ENCODE data around the gene PKD1L1. TPM values are rescaled to one million over a fixed set of nuclear protein-coding genes. Genes with fewer than 3 reads are reported as not detected.

Gene PKD1L1
- total and polyA plus RNA-seq, 4 donors: 0.26 to 1.1 (median 0.55) TPM

GRCh38 chr7:47836080-47836479 lies 112.2 kb downstream of the PKD1L1 start:
- no peaks in the 10 kb centered on the region for H3K9me3 ChIP-seq (ENCODE audit: control insufficient read depth in 4 of 4, insufficient read depth in 3 of 4, low read length in 3 of 4)

GRCh38 chr7:47833211-47833610 lies 115.1 kb downstream of the PKD1L1 start:
- Histone ChIP-seq H3K4me1 (ENCODE audit: control insufficient read depth in 5 of 5, insufficient read depth in 5 of 5, low read length in 5 of 5) (no peaks in the 10 kb centered on the region), H3K4me3 (no peak overlapping the region), H3K36me3 (ENCODE audit: control insufficient read depth in 4 of 4, insufficient read depth in 4 of 4, low read length in 4 of 4) (no peaks in the 10 kb centered on the region), H3K9me3 (ENCODE audit: control insufficient read depth in 4 of 4, insufficient read depth in 3 of 4, low read length in 3 of 4) (no peaks in the 10 kb centered on the region), H3K27ac (ENCODE audit: low read depth in 1 of 2, low read length in 1 of 2) (no peak overlapping the region), H3K27me3 (ENCODE audit: control insufficient read depth in 3 of 3, insufficient read depth in 3 of 3, low read length in 2 of 3) (no peaks in the 10 kb centered on the region), H3K9ac (ENCODE audit: insufficient read depth in 1 of 2, low read length in 2 of 2) (no peak overlapping the region)
- DNase-seq (no peak), ATAC-seq (ENCODE audit: insufficient read depth, low FRiP score) (no peak)
- 85 to 89% methylated on average over 8 of the region's 8 CpGs for whole genome bisulfite sequencing, 2 donors
- no peak for TF ChIP-seq CTCF (IDR thresholded peaks at IDR 0.05; ENCODE audit: control extremely low read depth, extremely low read depth)

More at GRCh38 chr7:47836080-47836479, 112.2 kb downstream of the PKD1L1 start:
- no peak overlapping the region for H3K27ac ChIP-seq (ENCODE audit: low read depth in 1 of 2, low read length in 1 of 2)
- no peaks in the 10 kb centered on the region for H3K36me3 ChIP-seq (ENCODE audit: control insufficient read depth in 4 of 4, insufficient read depth in 4 of 4, low read length in 4 of 4)
- WGBS, 2 donors: 91 to 94% methylated on average over 11 of the region's 11 CpGs
- DNase-seq: no peak
- no peak overlapping the region for H3K4me3 ChIP-seq
- peaks cover 0 to 1% (median 0%) of the 10 kb centered on the region in 5 donors for H3K4me1 ChIP-seq (ENCODE audit: control insufficient read depth in 5 of 5, insufficient read depth in 5 of 5, low read length in 5 of 5)
- no peak overlapping the region for H3K9ac ChIP-seq (ENCODE audit: insufficient read depth in 1 of 2, low read length in 2 of 2)
- ATAC-seq (ENCODE audit: insufficient read depth, low FRiP score): no peak
- H3K27me3 ChIP-seq (ENCODE audit: control insufficient read depth in 3 of 3, insufficient read depth in 3 of 3, low read length in 2 of 3): no peaks in the 10 kb centered on the region
- no peak for TF ChIP-seq CTCF (IDR thresholded peaks at IDR 0.05; ENCODE audit: control extremely low read depth, extremely low read depth)

GRCh38 chr7:47832105-47832715 lies 116.1 kb downstream of the PKD1L1 start:
- no peak for TF ChIP-seq CTCF (IDR thresholded peaks at IDR 0.05; ENCODE audit: control extremely low read depth, extremely low read depth)
- no peak overlapping the region for H3K9ac ChIP-seq (ENCODE audit: insufficient read depth in 1 of 2, low read length in 2 of 2)
- no peaks in the 10 kb centered on the region for H3K27me3 ChIP-seq (ENCODE audit: control insufficient read depth in 3 of 3, insufficient read depth in 3 of 3, low read length in 2 of 3)
- H3K4me1 ChIP-seq (ENCODE audit: control insufficient read depth in 5 of 5, insufficient read depth in 5 of 5, low read length in 5 of 5): peaks cover 0 to 8% (median 0%) of the 10 kb centered on the region in 5 donors
- DNase-seq (no peak), ATAC-seq (ENCODE audit: insufficient read depth, low FRiP score) (no peak)
- WGBS, 2 donors: 92 to 98% methylated on average over 10 of the region's 10 CpGs
- H3K9me3 ChIP-seq (ENCODE audit: control insufficient read depth in 4 of 4, insufficient read depth in 3 of 4, low read length in 3 of 4): no peaks in the 10 kb centered on the region
- H3K27ac ChIP-seq (ENCODE audit: low read depth in 1 of 2, low read length in 1 of 2): no peak overlapping the region
- no peak overlapping the region for H3K4me3 ChIP-seq
- no peaks in the 10 kb centered on the region for H3K36me3 ChIP-seq (ENCODE audit: control insufficient read depth in 4 of 4, insufficient read depth in 4 of 4, low read length in 4 of 4)

- Histone ChIP-seq H3K9me3 (ENCODE audit: control insufficient read depth in 4 of 4, insufficient read depth in 3 of 4, low read length in 3 of 4) (no peaks in the 10 kb centered on the region), H3K4me1 (ENCODE audit: control insufficient read depth in 5 of 5, insufficient read depth in 5 of 5, low read length in 5 of 5) (peaks cover 0 to 11% (median 0%) of the 10 kb centered on the region in 5 donors), H3K9ac (ENCODE audit: insufficient read depth in 1 of 2, low read length in 2 of 2) (no peak overlapping the region), H3K4me3 (no peak overlapping the region), H3K27me3 (ENCODE audit: control insufficient read depth in 3 of 3, insufficient read depth in 3 of 3, low read length in 2 of 3) (no peaks in the 10 kb centered on the region), H3K27ac (ENCODE audit: low read depth in 1 of 2, low read length in 1 of 2) (no peak overlapping the region), H3K36me3 (ENCODE audit: control insufficient read depth in 4 of 4, insufficient read depth in 4 of 4, low read length in 4 of 4) (no peaks in the 10 kb centered on the region)
- WGBS, 2 donors: 69 to 84% methylated on average over 5 of the region's 5 CpGs
- DNase-seq (no peak), ATAC-seq (ENCODE audit: insufficient read depth, low FRiP score) (no peak)
- no peak for TF ChIP-seq CTCF (IDR thresholded peaks at IDR 0.05; ENCODE audit: control extremely low read depth, extremely low read depth)
These were observed 118.3 kb downstream of the PKD1L1 start for GRCh38 chr7:47830015-47830414.

Measured in lung (tissue), 12 donors.